Esophagus muscularis mucosa (tissue), 4 donors: ENCODE data around the gene MYL6. TPM values are rescaled to one million over a fixed set of nuclear protein-coding genes. Genes with fewer than 3 reads are reported as not detected.
"Not testable (repeated sequence)": the region's sequence is repeated elsewhere in the genome, so short reads cannot be mapped to it uniquely, and the experiment has no call there.

Experiments
- DNase-seq: peaks from one replicate; pipeline ENCODE4 v3.0.0-alpha.2; 2017; ENCODE audit errors: extremely low spot score
- H3K27ac ChIP-seq, 4 donors: fragments of 200-600 bp; sonication (generic); replicated peaks in 1 of 4; 1 replicate in 3 of 4; 2 replicates in 1 of 4; pipeline ENCODE4 v1.5.1; 2016 to 2019; ENCODE audit warnings: mild to moderate bottlenecking in 1 of 4
- H3K27me3 ChIP-seq, 4 donors: fragments of 200-600 bp; sonication (generic); one replicate each; pipeline versions ENCODE4 v1.5.1 to v1.6.0; 2016 to 2019
- H3K36me3 ChIP-seq, 4 donors: fragments of 200-600 bp; sonication (generic); one replicate each; pipeline ENCODE4 v1.5.1; 2016 to 2019
- H3K4me1 ChIP-seq, 4 donors: fragments of 200-600 bp; sonication (generic); one replicate each; pipeline ENCODE4 v1.5.1; 2016 to 2019
- H3K4me3 ChIP-seq, 4 donors: fragments of 200-600 bp; sonication (generic); 1 replicate in 2 of 4; 2 replicates in 2 of 4; pipeline ENCODE4 v1.5.1; 2016 to 2019; ENCODE audit warnings: mild to moderate bottlenecking in 4 of 4, moderate library complexity in 1 of 4
- H3K9me3 ChIP-seq, 4 donors: fragments of 200-600 bp; sonication (generic); 1 replicate in 3 of 4; 2 replicates in 1 of 4; pipeline ENCODE4 v1.5.1; 2016 to 2019
- CTCF ChIP-seq, 3 experiments: fragments of 200-600 bp in 2 of 3; fragments of 450-650 bp in 1 of 3; sonication (generic) in 2 of 3; IDR thresholded peaks; one replicate each; pipeline ENCODE4 v1.5.1; 2017 to 2019; ENCODE audit warnings: antibody characterized with exemption in 3 of 3, mild to moderate bottlenecking in 2 of 3, moderate library complexity in 1 of 3
- EP300 ChIP-seq: sonication (generic); formaldehyde crosslinking; IDR thresholded peaks from one replicate; pipeline ENCODE4 v1.6.1; 2017; ENCODE audit warnings: antibody characterized with exemption
- POLR2A ChIP-seq: fragments of 450-650 bp; IDR thresholded peaks from one replicate; pipeline ENCODE4 v1.6.1; 2017; ENCODE audit warnings: antibody characterized with exemption, moderate library complexity, mild to moderate bottlenecking, low read depth
- POLR2AphosphoS5 ChIP-seq, 2 donors: sonication (generic); formaldehyde crosslinking; IDR thresholded peaks; one replicate each; pipeline ENCODE4 v1.6.1; 2017; ENCODE audit warnings: antibody characterized with exemption in 2 of 2
- WGBS: methylation state at CpG from one replicate; pipeline ENCODE4 v1.1.5; 2018; 5-methylcytosine and 5-hydroxymethylcytosine counted together
- intact Hi-C: fragments of 100-400 bp; cut with DNase I; formaldehyde crosslinking; loops from one replicate; pipeline ENCODE4 v1.15.1; 2023
- total RNA-seq, 4 donors: library from RNA; depleted of rRNA; stranded (reverse); fragments of >200 nt; gene quantifications; one replicate each; pipeline versions ENCODE4 v1.1.0 to v1.2.1, GENCODE V29; 2016

Gene MYL6
- total RNA-seq, 4 donors from 2014 or later: 5,145 to 8,531 (median 5,986) TPM

- no peak for TF ChIP-seq POLR2AphosphoS5 (IDR thresholded peaks at IDR 0.05)
- TF ChIP-seq POLR2A: no peak
- TF ChIP-seq CTCF (IDR thresholded peaks at IDR 0.05): no peak
- no peak for TF ChIP-seq EP300
- intact Hi-C loops: no loop called here
- WGBS: 26% methylated on average over 9 of the region's 9 CpGs
- Histone ChIP-seq H3K27ac (peak overlapping the region; percentile 95 to 97 (median 96)), H3K27me3 (no peaks in the 10 kb centered on the region), H3K4me1 (peaks cover 20 to 40% (median 34%) of the 10 kb centered on the region in 4 donors), H3K9me3 (no peaks in the 10 kb centered on the region), H3K4me3 (peak overlapping the region; percentile 77 to 95 (median 88)), H3K36me3 (peaks cover 2 to 16% (median 11%) of the 10 kb centered on the region in 4 donors)
- no peak for DNase-seq
Measured at GRCh38 chr12:56190695-56191155, 32.6 kb downstream of the MYL6 start.

GRCh38 chr12:56192582-56192981 lies 34.4 kb downstream of the MYL6 start:
- no peak overlapping the region for H3K4me3 ChIP-seq
- no peaks in the 10 kb centered on the region for H3K9me3 ChIP-seq
- no peaks in the 10 kb centered on the region for H3K27me3 ChIP-seq
- TF ChIP-seq POLR2AphosphoS5 (IDR thresholded peaks at IDR 0.05) (no peak), EP300 (no peak), POLR2A (no peak), CTCF (IDR thresholded peaks at IDR 0.05) (no peak)
- intact Hi-C loops: loop anchor here (1.0 kb wide), 1 partner anchor 32 kb away; the partner anchor contains the start of gene NABP2
- no peaks in the 10 kb centered on the region for H3K36me3 ChIP-seq
- H3K27ac ChIP-seq: no peak overlapping the region
- DNase-seq: no peak
- peaks cover 20 to 26% (median 23%) of the 10 kb centered on the region in 4 donors for H3K4me1 ChIP-seq

- H3K9me3 ChIP-seq: no peaks in the 10 kb centered on the region
Measured at GRCh38 chr12:56193025-56193578, 34.9 kb downstream of the MYL6 start.

GRCh38 chr12:56196818-56197550 lies 38.8 kb downstream of the MYL6 start:
- not testable (repeated sequence) for H3K9me3 ChIP-seq, H3K4me1 ChIP-seq, H3K27me3 ChIP-seq, H3K27ac ChIP-seq, DNase-seq, H3K4me3 ChIP-seq, H3K36me3 ChIP-seq
- 86% methylated on average over 11 of the region's 11 CpGs for WGBS
- intact Hi-C loops: loop anchor here (5.0 kb wide), 1 partner anchor 60 kb away; the partner anchor contains the start of gene ANKRD52

More at GRCh38 chr12:56193025-56193578, 34.9 kb downstream of the MYL6 start:
- no peaks in the 10 kb centered on the region for H3K36me3 ChIP-seq
- no peak overlapping the region for H3K27ac ChIP-seq
- 63% methylated on average over 1 of the region's 1 CpG for WGBS
- DNase-seq: no peak
- peaks cover 15 to 21% (median 18%) of the 10 kb centered on the region in 4 donors for H3K4me1 ChIP-seq
- intact Hi-C loops: no loop called here
- TF ChIP-seq CTCF (IDR thresholded peaks at IDR 0.05) (peak; percentile 83 to 91 (median 85)), POLR2AphosphoS5 (IDR thresholded peaks at IDR 0.05) (peak; percentile 12 to 32), POLR2A (no peak)
- no peak overlapping the region for H3K4me3 ChIP-seq
- no peaks in the 10 kb centered on the region for H3K27me3 ChIP-seq

- Histone ChIP-seq H3K4me3 (no peak overlapping the region), H3K4me1 (peaks cover 3 to 8% (median 5%) of the 10 kb centered on the region in 4 donors), H3K27ac (no peak overlapping the region), H3K27me3 (no peaks in the 10 kb centered on the region), H3K9me3 (no peaks in the 10 kb centered on the region), H3K36me3 (no peaks in the 10 kb centered on the region)
- 82% methylated on average over 9 of the region's 9 CpGs for WGBS
- intact Hi-C loops: loop anchor here (5.0 kb wide), 1 partner anchor 59 kb away; the partner anchor contains the start of gene ANKRD52
- TF ChIP-seq EP300: no peak
- TF ChIP-seq POLR2A: no peak
- TF ChIP-seq POLR2AphosphoS5 (IDR thresholded peaks at IDR 0.05): no peak
- no peak for TF ChIP-seq CTCF (IDR thresholded peaks at IDR 0.05)
- no peak for DNase-seq
Measured at GRCh38 chr12:56197921-56198635, 39.9 kb downstream of the MYL6 start.
